IMR-90 (cell line): Measurements from ENCODE around the gene BLVRB.

Experiments used
- BHLHE40 ChIP-seq: fragments of 150-350 bp; IDR thresholded peaks from 2 replicates; pipeline ENCODE4 v1.6.1; 2016; ENCODE audit warnings: mild to moderate bottlenecking, low read depth, low read length
- CEBPB ChIP-seq: IDR thresholded peaks from 2 replicates; pipeline ENCODE4 v1.6.1; 2012; ENCODE audit warnings: low read depth, low read length, improper control_type of control experiment
- MAFK ChIP-seq: IDR thresholded peaks from 2 replicates; pipeline ENCODE4 v1.6.1; 2012; ENCODE audit warnings: low read depth, low read length, improper control_type of control experiment
- MAZ ChIP-seq: IDR thresholded peaks from 2 replicates; pipeline ENCODE4 v1.6.1; 2012; ENCODE audit warnings: low read depth, mild to moderate bottlenecking, low read length, improper control_type of control experiment, moderate library complexity, borderline replicate concordance
- MXI1 ChIP-seq: IDR thresholded peaks from 2 replicates; pipeline ENCODE4 v1.6.1; 2012; ENCODE audit warnings: low read depth, mild to moderate bottlenecking, low read length, moderate library complexity, borderline replicate concordance
- POLR2A ChIP-seq: IDR thresholded peaks from 2 replicates; pipeline ENCODE4 v1.6.1; 2012; ENCODE audit warnings: mild to moderate bottlenecking, low read depth, low read length
- RFX5 ChIP-seq: IDR thresholded peaks from 2 replicates; pipeline ENCODE4 v1.8.0; 2012; ENCODE audit warnings: low read depth, mild to moderate bottlenecking, low read length, moderate library complexity
- SMC3 ChIP-seq: fragments of 150-350 bp; IDR thresholded peaks from 2 replicates; pipeline ENCODE4 v1.6.1; 2016; ENCODE audit warnings: low read depth, mild to moderate bottlenecking, antibody characterized with exemption, low read length, moderate library complexity
- TF ChIP-seq, protein P1 (sequence below): conservative IDR thresholded peaks from 2 replicates; pipeline ENCODE4 v1.5.1; 2012; ENCODE audit warnings: mild to moderate bottlenecking, low read depth, low read length, improper control_type of control experiment
- TF ChIP-seq, protein P2 (sequence below): fragments of 150-350 bp; IDR thresholded peaks from 2 replicates; pipeline ENCODE4 v1.6.1; 2017; ENCODE audit warnings: mild to moderate bottlenecking, antibody characterized with exemption, low read length, low read depth
- TF ChIP-seq, protein P3 (sequence below): fragments of 150-350 bp; IDR thresholded peaks from 2 replicates; pipeline ENCODE4 v1.6.1; 2016; ENCODE audit warnings: low read depth, mild to moderate bottlenecking, low read length, moderate library complexity, borderline replicate concordance

DNA sequence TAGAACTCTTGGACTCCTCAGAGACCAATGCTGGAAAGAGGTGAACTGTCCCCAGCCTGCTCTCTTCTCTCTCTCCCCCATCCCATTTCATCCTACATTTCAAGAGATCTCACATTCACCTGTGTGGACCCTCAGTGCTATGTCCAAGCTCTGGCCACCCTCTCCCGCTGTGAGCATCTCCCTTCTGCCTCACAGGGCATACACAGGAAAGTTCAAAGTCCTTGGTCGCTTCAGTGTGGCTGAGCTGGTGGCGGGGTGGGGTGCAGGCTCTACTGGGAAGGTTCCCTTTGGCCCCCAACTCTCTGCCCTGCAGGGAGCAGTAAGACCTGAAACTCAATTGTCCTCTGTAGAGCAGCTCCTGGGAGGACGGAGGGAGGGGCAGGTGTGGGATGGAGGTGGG lies 28.2 kb upstream of the BLVRB start:
- no peak for TF ChIP-seq MXI1
- TF ChIP-seq MAFK: no peak
- TF ChIP-seq, protein P1, sequence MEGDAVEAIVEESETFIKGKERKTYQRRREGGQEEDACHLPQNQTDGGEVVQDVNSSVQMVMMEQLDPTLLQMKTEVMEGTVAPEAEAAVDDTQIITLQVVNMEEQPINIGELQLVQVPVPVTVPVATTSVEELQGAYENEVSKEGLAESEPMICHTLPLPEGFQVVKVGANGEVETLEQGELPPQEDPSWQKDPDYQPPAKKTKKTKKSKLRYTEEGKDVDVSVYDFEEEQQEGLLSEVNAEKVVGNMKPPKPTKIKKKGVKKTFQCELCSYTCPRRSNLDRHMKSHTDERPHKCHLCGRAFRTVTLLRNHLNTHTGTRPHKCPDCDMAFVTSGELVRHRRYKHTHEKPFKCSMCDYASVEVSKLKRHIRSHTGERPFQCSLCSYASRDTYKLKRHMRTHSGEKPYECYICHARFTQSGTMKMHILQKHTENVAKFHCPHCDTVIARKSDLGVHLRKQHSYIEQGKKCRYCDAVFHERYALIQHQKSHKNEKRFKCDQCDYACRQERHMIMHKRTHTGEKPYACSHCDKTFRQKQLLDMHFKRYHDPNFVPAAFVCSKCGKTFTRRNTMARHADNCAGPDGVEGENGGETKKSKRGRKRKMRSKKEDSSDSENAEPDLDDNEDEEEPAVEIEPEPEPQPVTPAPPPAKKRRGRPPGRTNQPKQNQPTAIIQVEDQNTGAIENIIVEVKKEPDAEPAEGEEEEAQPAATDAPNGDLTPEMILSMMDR: no peak
- TF ChIP-seq, protein P2, sequence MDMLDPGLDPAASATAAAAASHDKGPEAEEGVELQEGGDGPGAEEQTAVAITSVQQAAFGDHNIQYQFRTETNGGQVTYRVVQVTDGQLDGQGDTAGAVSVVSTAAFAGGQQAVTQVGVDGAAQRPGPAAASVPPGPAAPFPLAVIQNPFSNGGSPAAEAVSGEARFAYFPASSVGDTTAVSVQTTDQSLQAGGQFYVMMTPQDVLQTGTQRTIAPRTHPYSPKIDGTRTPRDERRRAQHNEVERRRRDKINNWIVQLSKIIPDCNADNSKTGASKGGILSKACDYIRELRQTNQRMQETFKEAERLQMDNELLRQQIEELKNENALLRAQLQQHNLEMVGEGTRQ: no peak
- TF ChIP-seq RFX5: no peak
- TF ChIP-seq BHLHE40: no peak
- TF ChIP-seq SMC3: no peak
- TF ChIP-seq, protein P3, sequence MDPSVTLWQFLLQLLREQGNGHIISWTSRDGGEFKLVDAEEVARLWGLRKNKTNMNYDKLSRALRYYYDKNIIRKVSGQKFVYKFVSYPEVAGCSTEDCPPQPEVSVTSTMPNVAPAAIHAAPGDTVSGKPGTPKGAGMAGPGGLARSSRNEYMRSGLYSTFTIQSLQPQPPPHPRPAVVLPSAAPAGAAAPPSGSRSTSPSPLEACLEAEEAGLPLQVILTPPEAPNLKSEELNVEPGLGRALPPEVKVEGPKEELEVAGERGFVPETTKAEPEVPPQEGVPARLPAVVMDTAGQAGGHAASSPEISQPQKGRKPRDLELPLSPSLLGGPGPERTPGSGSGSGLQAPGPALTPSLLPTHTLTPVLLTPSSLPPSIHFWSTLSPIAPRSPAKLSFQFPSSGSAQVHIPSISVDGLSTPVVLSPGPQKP: no peak
- no peak for TF ChIP-seq MAZ
- no peak for TF ChIP-seq POLR2A
- no peak for TF ChIP-seq CEBPB
